ENCODE data around the gene PROSER1.
A peak's percentile ranks its signal among the peaks of the same experiment; 100 is the strongest.
"Not testable (repeated sequence)": the region's sequence is repeated elsewhere in the genome, so short reads cannot be mapped to it uniquely, and the experiment has no call there.

The PROSER1 gene

DNA sequence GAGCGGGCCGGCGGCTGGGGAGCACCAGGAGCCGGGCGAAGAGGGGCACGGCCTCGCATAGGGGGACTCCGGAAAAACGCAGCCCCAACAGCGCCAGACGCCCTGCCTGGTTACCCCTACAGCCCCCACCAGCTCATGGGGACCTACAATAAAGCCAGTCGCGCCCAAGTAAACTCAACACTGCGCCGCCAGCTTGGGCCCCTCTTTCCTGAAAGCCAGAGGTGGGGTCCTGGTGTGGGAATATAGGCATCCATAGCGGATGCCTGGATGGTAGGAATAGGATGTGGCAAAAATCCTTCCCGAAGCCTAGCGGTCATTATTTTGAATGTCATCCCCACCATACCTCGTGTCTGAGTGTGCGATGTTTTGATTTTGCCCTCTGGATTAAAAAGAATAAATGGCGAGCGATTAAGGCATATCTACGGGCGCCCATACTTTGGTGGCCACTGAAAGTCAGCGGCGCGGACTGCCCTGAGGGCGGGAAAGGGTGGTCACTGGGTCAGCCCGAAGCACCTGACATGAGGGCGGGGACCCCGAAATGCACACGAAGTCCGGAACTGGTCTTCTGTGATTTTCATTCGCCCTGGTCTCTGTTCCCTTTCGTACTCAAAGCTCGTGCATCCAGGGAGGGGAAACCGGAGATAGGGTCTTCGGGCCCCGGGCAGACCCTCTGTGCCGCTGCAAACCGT is at the start of gene PROSER1, which contains the start of gene NHLRC3:
Gene PROSER1, minus strand, starts transcription at position 210 of the 689 bp plus-strand sequence. CDS start 847 bp downstream, outside the sequence.
Gene NHLRC3, plus strand, starts transcription at position 577 of the 689 bp plus-strand sequence. CDS start 184 bp downstream, outside the sequence.
- peak; percentile 97 for DNase-seq

DNA sequence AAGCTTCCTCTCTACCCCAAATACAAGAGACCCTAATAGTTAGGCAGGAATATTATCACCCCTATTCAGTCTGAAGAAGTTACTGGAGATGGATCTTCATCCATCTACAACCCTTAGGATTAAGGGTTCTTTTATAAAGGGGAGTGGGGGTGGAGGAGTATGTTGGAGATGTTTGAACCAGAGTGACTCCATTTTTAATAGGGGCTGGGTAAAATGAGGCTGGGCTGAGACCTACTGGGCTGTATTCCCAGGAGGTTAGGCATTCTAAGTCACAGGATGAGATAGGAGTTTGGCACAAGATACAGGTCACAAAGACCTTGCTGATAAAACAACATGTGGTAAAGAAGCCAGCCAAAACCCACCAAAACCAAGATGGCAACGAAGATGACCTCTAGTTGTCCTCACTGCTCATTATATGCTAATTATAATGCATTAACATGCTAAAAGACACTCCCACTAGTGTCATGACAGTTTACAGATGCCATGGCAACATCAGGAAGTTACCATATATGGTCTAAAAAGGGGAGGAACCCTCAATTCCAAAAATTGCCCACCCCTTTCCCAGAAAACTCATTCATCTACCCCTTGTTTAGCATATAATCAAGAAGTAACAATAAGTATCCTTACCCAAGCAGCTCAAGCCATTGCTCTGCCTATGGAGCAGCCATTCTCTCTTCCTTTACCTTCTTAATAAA is 48.5 kb upstream of the PROSER1 start:
- DNase-seq, result not testable (repeated sequence)

DNA sequence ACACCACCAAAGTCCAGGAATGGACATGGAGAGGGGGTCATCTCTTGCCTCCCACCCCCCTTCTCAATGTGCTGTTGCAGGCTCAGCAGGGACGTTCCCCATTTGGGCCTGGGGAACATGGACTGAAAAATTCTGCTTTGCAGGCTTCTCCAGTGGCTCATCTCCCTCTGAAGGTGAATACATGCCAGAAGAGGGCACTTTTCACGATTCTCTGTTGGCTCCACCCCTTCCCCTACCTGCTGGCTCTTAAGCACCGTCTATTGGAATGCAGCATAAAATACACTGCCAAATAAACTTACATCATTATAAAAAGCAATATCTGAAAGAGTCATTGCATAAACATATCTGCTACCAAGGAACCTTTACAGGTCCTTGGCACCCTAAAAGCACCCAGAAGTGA is 36.1 kb upstream of the PROSER1 start:
- DNase-seq, result no peak

DNA sequence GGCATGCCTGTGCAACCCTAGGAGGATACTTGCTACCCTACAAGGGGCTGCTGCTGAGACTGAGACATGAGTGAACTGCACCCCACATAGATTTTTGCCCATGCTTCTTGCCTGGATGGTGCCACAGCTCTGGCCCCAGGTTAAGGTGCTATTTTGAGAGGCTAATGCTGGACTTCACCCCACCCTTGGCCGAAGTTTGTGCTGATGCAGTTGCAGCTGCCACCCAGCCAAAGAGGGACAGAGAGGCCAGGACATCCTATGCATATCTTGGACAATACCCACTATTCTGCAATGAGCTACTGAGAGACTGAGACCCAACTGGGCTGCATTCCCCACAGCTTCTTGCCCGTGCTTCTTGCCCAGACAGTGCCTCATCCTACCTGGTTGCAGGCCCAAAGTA is 35.0 kb upstream of the PROSER1 start:
- no peak for DNase-seq

DNA sequence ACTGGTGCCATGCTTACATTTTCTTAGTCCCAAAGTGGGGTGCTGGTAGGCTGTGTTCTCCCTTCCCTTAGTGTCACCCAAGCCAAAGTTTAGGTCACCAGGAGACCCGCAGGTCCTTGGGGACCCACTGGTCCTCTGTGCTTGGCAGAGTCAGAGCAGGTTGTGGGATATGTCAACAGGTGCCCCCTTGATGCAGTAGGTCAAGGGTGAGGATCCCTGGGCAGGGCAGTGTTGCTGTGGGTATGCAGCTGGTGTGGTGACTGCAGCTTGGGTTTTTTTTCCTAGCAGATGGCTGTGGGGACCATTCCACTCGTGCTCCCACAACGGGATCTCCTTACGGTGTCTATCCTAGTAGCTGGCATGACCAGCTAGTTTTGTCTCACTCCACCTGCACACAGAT is 24.1 kb upstream of the PROSER1 start:
- DNase-seq, result no peak

DNA sequence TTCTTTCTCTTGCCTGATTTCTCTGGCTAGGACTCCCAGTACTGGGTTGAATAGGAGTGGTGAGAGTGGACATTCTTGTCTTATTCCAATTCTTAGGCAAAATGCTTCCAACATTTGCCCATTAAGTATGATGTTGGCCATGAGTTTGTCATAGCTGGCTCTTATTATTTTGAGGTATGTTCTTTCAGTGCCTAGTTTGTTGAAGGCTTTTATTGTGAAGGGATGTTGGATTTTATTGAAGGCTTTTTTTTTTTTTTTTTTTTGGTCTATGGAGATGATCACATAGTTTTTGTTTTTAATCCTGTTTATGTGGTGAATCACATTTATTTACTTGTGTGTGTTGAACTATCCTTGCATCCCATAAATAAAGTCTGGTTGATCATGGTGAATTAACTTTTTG is 20.2 kb upstream of the PROSER1 start:
- DNase-seq, result no peak

DNA sequence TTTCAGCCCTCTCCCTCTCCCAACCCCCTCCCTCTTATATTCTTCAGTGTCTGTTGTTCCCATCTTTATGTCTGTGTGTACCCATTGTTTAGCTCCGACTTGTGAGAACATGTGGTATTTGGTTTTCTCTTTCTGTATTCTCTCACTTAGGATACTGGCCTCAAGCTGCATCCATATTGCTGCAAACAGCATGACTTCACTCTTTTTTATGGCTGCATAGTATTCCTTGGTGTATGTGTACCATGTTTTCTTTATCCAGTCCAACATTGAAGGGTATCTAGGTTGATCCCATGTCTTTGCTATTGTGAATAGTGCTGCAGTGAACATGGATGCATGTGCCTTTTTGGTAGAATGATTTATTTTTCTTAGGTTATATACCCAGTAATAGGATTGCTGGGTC is 18.1 kb upstream of the PROSER1 start:
- DNase-seq, result no peak

DNA sequence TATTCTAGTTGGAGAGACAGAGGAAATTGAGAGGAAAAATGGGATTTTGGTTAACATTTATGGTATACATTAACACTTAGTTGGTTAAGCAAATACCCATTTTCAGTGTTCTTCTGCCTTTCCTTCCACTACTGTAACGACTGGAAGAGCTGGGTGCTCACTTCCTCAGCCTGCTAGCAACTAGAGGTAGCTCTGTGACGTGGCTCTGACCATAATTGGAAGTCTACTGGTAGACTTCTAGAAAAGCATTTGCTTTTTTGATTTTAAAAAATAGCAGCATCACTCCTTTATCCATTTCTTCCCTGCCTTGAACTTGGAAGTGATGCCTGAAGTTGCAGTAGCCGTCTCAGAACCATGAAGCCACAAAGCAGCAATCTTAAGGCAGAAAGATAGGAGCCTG is 16.2 kb upstream of the PROSER1 start:
- DNase-seq, result no peak

DNA sequence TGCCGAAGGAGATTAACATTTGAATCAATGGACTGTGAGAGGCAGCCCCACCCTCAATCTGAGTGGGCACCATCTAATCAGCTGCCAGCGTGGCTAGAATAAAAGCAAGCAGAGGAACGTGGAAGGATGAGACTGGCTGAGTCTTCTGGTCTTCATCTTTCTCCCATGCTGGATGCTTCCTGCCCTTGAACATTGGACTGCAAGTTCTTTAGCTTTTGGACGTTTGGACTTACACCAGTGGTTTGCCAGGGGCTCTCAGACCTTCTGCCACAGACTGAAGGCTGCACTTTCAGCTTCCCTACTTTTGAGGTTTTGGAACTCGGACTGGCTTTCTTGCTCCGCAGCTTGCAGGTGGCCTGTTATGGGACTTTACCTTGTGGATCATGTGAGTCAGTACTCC is 15.1 kb upstream of the PROSER1 start:
- no peak for DNase-seq

DNA sequence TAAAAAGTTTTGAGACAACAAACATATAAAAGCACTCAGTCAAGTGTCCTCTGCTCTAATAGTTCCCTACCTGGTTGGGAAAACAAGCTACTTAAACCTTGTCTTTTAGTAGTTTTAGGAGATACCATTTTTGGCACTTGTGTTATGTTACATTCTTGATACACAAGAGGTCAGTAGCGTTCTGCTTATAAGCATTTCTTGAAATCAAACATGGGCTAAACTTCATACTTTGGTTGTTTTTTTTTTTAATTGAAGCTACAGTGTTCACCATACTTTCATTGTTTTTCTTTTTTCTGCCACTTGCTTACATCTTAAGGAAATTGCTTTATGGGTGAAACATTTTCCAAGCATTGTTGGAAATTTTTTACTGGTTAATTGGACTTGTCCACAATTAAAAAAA is 13.3 kb upstream of the PROSER1 start:
- peak; percentile 17 for DNase-seq

DNA sequence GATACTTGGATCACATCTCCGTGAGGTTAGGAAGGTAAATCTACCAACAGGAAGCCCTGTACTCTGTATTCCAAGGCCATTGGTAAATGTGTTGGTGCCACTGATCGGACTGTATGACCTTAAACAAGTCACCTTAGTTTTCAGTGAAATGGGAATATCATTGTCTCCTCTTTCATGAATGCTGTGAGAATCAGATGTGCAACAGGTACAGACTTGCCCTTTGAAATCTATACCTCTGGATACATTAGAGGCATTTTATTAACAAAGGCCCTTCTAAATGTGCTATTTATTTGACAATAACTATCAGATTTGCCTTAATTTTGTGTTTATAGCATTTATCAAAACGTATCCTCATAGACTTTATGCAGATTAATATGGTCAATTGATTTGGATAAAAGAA is 11.4 kb upstream of the PROSER1 start:
- DNase-seq, result no peak

DNA sequence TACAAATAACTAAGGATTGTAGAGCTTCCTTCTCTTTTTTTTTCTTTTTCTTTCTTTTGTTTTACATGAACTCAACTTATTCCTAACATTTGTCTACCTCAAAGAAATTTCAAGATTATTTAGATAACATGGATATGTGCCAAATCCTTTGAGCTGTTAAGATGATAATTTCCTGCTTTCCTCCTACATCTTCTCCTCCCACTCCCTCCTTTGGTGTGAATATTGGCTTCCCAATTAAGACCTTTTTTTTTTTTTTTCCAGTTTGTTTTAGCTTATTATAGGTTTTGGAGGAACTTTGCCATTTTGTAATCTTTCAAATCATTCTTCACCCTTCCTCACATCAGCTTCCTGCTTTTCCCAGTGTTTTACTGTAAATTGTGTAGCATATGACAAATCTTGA is 10.9 kb upstream of the PROSER1 start:
- DNase-seq, result no peak

DNA sequence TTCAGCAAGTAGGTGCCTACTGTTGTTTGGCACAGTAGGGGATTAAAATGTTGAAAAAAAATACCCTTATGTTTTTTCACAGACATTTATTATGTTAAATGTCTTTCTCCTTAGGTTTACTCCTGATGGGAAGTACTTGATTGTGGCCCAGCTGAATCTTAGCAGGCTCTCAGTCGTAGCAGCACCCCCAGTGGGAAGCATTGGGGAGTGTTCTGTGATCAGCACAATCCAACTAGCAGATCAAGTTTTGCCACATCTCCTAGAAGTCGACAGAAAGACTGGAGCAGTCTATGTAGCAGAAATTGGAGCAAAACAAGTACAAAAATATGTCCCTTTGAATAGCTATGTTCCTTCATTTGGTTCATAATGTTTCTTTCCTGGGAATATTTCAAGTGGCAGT is 9.7 kb upstream of the PROSER1 start:
- DNase-seq, result no peak

DNA sequence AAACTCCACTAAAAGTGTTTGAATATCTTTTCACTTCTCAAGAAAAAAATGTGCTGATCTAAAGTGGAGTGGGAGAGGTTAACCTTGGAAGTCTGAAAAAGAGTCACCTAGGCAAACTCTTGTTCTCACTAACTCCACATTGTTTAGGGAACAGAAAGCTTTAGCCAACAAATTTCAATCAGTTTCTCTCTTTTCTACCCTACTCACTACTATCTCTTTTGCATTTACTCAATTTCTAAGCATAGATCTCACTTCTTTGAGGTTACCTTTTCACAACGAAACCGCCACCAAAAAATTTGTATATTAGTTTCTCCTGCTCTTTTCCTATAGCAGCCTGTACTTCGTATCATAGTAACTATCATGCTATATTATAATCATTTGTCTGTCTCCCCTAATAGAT is 6.6 kb upstream of the PROSER1 start:
- DNase-seq, result no peak

DNA sequence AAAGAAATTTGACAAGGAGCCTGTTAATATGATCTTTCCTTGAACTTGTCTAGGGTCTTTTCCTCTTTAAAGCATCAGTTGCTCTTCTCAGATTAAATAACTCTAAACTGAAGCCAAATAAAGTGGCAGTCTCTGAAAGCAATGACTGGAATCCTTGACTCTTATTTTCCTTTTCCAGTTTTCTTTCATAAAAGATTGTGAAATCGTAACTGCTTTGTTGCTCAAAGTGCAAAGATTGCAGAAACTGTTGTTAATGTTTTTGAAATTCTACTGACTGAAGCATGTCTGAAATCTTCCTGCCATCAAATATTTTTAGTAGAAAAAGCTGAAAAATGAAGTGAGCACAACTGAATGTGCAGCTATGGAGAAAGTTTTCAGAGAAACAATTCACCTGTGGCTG is 2.3 kb upstream of the PROSER1 start:
- no peak for DNase-seq

DNA sequence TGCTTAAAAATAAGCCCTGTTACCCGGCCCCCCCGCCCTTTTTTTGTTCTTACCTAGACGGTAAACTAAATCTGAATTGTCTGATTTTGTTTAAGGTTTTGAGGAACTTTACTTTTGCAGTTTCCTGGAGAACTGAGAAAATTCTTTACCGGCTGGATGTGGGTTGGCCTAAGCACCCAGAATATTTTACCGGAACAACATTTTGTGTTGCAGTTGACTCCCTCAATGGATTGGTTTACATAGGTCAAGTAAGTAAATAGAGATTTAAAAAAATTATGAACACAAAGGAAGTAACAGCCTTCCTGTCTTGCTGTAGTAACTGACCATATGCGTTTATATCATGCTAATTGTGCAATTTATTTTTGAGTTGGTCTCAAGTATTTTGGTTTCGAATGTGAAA is 1.2 kb upstream of the PROSER1 start:
- DNase-seq, result no peak

DNA sequence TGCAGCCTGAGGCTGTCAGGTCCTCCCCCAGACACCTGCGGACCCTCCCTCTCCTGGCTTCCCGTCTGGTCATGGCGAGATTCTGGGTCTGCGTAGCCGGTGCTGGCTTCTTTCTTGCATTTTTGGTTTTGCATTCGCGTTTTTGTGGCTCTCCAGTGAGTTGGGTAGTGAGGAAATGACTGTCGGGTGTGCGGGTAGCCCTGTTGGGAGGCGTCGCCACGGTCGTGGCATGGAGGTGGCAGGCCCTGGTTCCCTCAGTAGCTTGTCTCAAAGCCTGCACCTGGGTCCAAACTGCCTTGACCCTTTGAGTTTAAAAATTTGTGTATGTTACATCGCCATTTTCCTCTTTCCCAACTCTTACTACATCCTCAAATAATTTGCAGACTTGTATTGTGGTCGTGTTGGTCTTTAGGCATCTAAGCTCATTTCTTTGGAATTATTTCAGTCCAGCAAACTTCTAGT is 711 bp upstream of the PROSER1 start:
- DNase-seq, result no peak

DNA sequence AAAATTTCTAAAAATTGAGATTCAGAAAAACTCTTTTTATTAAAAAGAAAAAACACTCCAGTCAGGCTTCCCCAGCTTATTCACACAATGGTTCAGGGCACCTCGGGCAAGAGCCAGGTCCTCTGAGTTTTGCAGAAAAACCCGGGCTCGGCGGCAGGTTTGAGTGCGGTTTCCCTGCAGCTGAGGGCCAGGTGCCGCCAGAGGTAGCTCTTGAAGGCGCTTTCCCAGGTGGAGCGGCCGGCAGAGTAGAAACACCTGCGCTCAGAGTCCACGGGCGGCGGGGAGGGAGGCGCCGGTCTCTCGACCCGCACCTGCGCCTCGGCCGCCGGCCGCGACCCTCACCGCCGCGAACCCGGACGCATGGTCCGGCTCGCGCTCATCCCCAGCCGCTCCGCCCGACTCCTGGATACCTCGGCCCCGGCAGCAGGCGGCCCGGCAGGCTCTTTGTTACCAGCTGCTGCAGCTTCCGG is 444 bp downstream of the PROSER1 start:
- DNase-seq, result peak; percentile 80

DNA sequence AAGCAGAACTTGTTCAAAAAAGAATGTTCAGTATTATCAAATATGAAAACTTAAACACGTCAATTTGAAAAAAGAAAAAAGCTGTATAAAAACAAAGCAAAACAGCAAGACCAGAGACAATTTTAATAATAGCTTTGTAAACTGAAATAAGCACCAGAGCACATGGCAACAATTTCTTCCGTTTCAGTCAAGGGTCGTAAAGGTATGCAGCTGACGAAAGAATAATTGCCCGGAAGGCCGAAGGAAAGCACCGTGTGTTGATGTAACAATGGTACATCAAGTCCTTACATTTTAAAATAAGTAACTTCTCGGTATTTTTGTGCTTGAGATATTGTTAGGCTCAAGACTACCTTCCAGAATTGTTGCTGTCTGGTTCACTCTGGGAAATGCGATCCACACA is 1.7 kb downstream of the PROSER1 start:
- peak; percentile 49 for DNase-seq

DNA sequence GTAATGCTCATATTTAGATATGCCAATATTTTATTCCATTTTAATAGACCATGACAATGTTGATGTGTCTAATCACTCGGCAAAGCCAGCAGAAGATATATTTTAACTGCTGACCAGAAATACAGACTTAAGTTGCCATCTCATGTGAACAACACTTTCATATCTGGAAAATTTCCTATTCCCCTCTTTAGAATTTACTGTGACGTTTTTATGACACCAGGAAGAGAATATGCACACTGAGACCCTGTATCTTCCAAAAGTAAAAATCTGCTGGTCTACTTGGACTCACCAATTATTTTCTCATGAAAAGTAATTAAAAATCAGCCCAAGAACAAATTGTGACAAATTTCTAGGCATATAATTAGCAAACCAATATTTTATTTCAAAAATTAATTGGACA is 2.1 kb downstream of the PROSER1 start:
- DNase-seq, result no peak

DNA sequence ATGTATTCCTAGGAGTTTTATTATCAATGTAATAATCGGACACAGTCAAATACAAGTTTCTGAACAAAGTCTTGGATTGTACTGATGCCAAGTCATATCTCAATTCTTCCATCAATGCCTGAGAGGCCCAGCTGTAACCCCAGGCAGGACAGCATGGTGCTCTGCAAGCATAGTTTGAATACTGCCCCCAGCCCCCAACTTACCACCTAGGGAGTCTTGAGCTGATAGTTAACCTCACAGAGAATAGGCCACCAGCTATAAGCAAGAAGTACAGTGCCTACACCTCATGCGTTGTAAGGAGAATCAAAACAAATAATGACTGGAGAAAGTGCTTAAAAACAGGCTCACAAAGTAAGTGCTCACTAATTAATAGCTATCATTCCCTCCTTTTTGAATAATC is 2.7 kb downstream of the PROSER1 start:
- no peak for DNase-seq

DNA sequence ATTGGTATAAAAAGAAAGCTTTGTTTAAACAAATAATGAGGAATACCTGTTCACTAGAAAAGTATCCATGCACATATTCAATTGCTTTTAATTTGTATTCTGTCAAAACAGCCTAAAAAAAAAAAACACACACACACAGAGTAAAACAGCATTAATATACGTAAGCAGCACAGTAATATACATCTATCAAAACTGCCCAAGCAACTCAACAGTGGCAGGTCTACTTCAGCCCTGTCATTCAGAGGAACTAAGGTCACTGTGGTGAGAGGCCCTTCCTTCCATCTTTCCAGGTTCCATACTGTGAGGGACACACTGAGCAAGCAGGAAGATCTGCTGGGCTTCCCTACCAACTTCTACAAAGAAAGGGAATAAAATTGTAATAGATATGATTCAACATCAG is 3.8 kb downstream of the PROSER1 start:
- peak; percentile 10 for DNase-seq

DNA sequence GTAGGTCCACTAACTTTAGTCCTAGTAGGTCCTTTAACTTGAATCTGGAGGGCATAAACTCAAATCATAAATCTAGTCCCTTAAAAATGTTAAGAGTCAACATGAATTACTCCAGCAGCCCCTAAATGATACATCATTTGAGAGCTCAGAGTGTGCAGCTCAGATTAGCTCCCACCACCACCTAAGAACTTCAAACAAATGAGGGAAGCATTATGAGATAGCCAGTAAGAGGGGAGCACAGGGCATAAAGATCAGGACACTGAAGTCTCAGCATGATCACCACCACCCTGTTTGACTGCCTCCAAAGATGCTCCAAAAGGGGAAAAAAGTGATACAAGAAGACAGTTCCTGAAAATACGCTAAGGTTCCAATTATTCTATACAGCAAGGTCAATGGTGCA is 5.7 kb downstream of the PROSER1 start:
- no peak for DNase-seq

DNA sequence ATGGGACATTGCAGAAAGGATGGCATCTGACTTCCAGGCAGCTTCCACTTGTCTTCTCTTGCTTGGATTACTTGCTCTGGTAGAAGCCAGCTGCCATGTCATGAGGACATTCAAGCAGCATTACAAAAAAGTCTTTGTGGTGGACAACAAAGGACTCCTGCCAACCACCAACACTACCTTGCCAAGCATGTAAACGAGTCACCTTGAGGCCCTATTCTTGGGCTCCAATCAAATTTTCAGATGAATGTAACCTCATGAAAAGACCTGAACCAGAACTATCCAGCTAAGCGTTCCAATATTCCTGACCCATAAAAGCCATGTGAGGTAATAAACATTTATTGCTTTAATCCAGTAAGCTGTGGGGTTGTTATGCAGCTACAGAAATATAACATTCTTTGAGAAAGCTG is 12.5 kb downstream of the PROSER1 start:
- DNase-seq, result no peak

DNA sequence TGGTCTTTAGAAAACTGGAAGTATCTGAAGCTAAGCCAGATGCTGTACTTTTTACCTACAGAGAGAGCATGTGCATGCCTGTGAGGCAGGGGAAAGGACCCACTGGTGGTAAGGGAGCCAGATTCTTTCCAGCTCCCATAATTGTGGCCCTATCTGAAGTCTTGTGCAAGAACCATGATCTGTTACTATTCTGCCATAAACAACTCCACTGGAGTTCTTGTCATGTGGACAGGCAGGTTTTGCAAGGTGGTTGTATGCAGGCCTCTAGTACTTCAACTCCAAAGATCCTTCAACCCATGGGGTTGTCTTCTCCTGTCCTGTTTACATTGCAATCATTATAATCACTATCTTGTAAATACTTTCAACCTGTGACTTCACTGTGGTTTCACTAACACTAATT is 14.1 kb downstream of the PROSER1 start:
- DNase-seq, result no peak
